ENCODE measurements around the gene STIM2. TPM values are rescaled to one million over a fixed set of nuclear protein-coding genes. Genes with fewer than 3 reads are reported as not detected.

STIM2 gene
- total RNA-seq, 1 donor from 2014 or later: 43.9 TPM

DNA sequence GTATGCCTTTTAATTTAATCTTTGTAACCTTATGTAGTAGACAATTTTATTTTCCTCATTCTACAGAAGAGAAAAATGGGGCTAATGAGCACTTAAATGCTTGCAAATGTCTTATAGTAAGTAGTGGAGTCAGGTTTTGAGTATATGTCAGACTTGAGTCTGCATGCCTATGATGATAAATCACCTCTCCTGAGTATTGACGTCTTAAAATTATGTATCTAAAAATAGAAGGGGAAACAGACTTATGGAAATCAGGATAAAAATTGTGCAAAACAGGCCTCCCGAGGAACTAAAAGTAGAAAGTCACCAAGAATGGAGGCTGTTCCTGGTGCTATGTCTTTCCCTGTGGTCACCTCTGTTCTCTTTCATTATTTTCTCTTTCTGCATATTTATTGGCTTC, 92.7 kb downstream of the STIM2 start:
- Histone ChIP-seq H3K27me3 (ENCODE audit: low read depth) (no peaks in the 10 kb centered on the region), H3K36me3 (no peaks in the 10 kb centered on the region), H3K9me3 (peaks cover 5% of the 10 kb centered on the region), H3K4me1 (no peaks in the 10 kb centered on the region), H3K4me3 (no peak overlapping the region), H3K27ac (no peak overlapping the region)
- no peak for ATAC-seq
- intact Hi-C loops (cut with DNase I): no loop called here
- TF ChIP-seq, protein P1, sequence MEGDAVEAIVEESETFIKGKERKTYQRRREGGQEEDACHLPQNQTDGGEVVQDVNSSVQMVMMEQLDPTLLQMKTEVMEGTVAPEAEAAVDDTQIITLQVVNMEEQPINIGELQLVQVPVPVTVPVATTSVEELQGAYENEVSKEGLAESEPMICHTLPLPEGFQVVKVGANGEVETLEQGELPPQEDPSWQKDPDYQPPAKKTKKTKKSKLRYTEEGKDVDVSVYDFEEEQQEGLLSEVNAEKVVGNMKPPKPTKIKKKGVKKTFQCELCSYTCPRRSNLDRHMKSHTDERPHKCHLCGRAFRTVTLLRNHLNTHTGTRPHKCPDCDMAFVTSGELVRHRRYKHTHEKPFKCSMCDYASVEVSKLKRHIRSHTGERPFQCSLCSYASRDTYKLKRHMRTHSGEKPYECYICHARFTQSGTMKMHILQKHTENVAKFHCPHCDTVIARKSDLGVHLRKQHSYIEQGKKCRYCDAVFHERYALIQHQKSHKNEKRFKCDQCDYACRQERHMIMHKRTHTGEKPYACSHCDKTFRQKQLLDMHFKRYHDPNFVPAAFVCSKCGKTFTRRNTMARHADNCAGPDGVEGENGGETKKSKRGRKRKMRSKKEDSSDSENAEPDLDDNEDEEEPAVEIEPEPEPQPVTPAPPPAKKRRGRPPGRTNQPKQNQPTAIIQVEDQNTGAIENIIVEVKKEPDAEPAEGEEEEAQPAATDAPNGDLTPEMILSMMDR (IDR thresholded peaks at IDR 0.05): no peak
- DNase-seq: no peak

DNA sequence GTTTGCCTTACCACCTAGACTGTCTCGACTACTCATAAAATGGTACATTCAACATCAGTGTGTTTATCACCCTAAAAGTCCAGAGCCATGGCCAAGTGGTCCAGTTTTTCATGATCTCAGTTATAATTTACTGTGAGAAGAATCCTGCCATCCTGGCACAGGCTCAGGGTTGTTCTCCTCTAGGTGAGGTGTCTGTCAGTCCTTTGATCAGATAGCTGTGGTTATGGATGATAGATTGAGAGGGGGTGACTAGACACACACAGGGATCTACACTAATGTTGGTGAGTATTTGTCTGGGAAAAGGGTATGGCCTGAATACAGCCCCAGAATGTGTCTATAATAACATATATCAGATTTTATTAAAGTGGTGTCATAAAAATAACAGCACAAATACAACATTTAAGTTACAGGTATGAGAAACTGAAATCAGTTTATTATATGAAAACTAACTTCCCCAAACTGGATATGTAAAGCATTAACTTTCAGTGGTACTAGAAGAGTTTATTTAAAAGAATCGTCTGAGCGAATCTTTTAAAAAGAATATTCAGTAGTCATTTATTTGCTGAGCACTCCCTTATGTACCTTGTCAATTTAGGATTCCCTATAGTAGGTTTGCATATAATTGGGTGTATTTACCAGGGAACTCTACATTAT, 93.3 kb downstream of the STIM2 start:
- H3K36me3 ChIP-seq: no peaks in the 10 kb centered on the region
- peaks cover 5% of the 10 kb centered on the region for H3K9me3 ChIP-seq
- intact Hi-C loops (cut with DNase I): no loop called here
- no peaks in the 10 kb centered on the region for H3K4me1 ChIP-seq
- no peaks in the 10 kb centered on the region for H3K27me3 ChIP-seq (ENCODE audit: low read depth)
- no peak overlapping the region for H3K27ac ChIP-seq
- DNase-seq (no peak), ATAC-seq (no peak)
- H3K4me3 ChIP-seq: no peak overlapping the region
- TF ChIP-seq, protein P1 (IDR thresholded peaks at IDR 0.05): no peak

DNA sequence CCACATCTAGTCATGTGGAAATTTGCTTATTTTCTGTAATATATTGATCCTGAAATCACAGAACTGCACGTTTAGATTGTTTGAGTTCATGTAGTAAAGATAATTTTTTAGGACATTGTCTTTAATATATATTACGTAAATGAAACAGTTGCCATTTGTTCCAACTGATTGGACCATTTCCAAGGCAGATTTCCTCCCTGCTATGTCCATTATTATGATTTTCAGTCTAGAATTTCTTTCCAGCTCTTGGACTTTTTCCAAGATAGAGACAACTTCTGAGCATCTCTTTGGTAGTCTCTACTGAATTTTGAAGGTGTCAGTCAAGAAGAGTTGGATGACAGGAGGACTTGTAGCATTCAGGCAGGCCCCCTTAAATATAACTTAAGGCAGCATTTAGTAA, 94.6 kb downstream of the STIM2 start:
- Histone ChIP-seq H3K4me3 (no peak overlapping the region), H3K27me3 (ENCODE audit: low read depth) (no peaks in the 10 kb centered on the region), H3K4me1 (no peaks in the 10 kb centered on the region), H3K27ac (no peak overlapping the region), H3K36me3 (no peaks in the 10 kb centered on the region), H3K9me3 (peaks cover 2% of the 10 kb centered on the region)
- ATAC-seq: no peak
- TF ChIP-seq, protein P1 (IDR thresholded peaks at IDR 0.05): no peak
- DNase-seq: no peak
- intact Hi-C loops (cut with DNase I): no loop called here

DNA sequence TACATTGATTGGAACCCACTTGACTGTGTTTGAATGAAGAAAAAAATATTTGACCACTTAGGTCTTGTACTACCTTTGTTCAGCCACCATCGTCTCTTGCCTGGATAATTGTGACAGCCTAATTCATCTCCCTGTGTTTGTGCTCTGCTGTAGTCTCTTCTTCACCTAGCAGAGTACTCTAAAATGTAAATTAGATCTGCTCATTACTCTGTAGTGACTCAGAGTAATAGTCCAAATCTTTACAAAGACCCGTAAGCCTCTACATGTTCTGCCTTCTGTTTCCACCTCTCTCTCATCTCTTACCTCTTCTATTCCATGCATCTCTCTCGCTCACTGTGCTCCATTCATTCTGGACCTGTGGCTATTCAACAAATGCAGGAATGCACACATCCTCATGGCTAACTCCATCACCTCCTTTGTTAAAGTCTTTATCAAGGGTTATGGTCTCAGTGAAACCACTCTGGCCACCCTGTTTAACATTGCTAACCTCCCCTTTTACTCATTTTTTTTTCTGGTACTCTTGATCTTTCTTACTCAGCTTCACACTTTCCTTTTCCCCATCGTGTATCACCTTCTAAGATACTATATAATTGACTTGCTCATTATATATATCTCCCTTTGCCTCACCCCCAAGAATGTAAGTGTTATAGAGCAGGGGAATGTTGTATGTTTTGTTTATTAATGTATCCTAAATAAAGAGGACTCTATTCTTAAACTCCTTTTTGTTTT, 98.4 kb downstream of the STIM2 start:
- Histone ChIP-seq H3K36me3 (no peaks in the 10 kb centered on the region), H3K4me1 (no peaks in the 10 kb centered on the region), H3K4me3 (no peak overlapping the region), H3K27me3 (ENCODE audit: low read depth) (no peaks in the 10 kb centered on the region), H3K27ac (no peak overlapping the region), H3K9me3 (no peaks in the 10 kb centered on the region)
- TF ChIP-seq, protein P1 (IDR thresholded peaks at IDR 0.05): no peak
- ATAC-seq (no peak), DNase-seq (no peak)
- intact Hi-C loops (cut with DNase I): no loop called here

DNA sequence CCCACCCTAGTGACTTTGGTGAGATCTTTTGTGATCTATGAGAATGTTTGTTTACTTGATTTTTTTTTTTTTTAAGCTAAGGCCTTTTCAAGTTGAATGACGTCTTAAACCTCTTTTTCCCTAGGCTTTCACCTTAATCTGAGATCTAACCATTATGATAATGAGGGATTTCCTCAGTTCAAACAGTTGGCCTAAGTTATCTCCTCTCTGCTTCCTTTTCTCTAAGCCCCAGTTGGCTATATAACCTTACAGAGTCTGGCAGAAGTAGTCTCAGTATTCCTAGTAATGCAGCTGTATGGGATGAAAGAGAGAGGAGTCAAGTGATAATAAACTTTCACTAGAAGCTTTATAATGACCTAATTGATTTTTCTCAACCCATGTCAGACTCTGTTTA, 99.0 kb downstream of the STIM2 start:
- no peak for DNase-seq

More for the DNA sequence above, 99.0 kb downstream of the STIM2 start:
- Histone ChIP-seq H3K9me3 (no peaks in the 10 kb centered on the region), H3K36me3 (no peaks in the 10 kb centered on the region), H3K4me1 (no peaks in the 10 kb centered on the region), H3K27me3 (ENCODE audit: low read depth) (no peaks in the 10 kb centered on the region), H3K4me3 (no peak overlapping the region), H3K27ac (no peak overlapping the region)
- intact Hi-C loops (cut with DNase I): no loop called here
- no peak for ATAC-seq
- TF ChIP-seq, protein P1 (IDR thresholded peaks at IDR 0.05): no peak

Measured in lower lobe of right lung (tissue), 2 donors.